HL-60 (cell line): ENCODE data around the gene CD207.

Experiments used
- CTCF ChIP-seq: IDR thresholded peaks from one replicate; pipeline ENCODE4 v1.5.1; 2011; ENCODE audit warnings: low read length, control low read depth, inconsistent platforms; ENCODE audit not compliant: insufficient read depth
- REST ChIP-seq: IDR thresholded peaks from 2 replicates; pipeline ENCODE4 v1.6.1; 2012; ENCODE audit warnings: low read depth; ENCODE audit not compliant: insufficient replicate concordance
- SPI1 ChIP-seq: IDR thresholded peaks from 2 replicates; pipeline ENCODE4 v1.6.1; 2012; ENCODE audit warnings: low read depth, mild to moderate bottlenecking, borderline replicate concordance

GRCh38 chr2:70820499-70820898, 15.1 kb downstream of the CD207 start, which contains the start of gene CLEC4F:
- no peak for TF ChIP-seq CTCF
- no peak for TF ChIP-seq SPI1
- no peak for TF ChIP-seq REST
